NB4 (cell line): ENCODE measurements around the gene STARD7.

Experiments used
- CTCF ChIP-seq: IDR thresholded peaks from one replicate; pipeline ENCODE4 v1.5.1; 2012; ENCODE audit warnings: low read depth, low read length
- MAX ChIP-seq: IDR thresholded peaks from 2 replicates; pipeline ENCODE4 v1.6.1; 2011; ENCODE audit warnings: low read depth, low read length
- POLR2A ChIP-seq: IDR thresholded peaks from 2 replicates; pipeline ENCODE4 v1.6.1; 2011; ENCODE audit warnings: mild to moderate bottlenecking; ENCODE audit not compliant: insufficient read length; ENCODE audit errors: extremely low read depth

- no peak for TF ChIP-seq POLR2A
- TF ChIP-seq CTCF: no peak
- TF ChIP-seq MAX: no peak
Measured at GRCh38 chr2:96171831-96172230, 36.8 kb downstream of the STARD7 start.
